ENCODE data around the gene PSMD13. TPM values are rescaled to one million over a fixed set of nuclear protein-coding genes. Genes with fewer than 3 reads are reported as not detected.

PSMD13 gene
- total RNA-seq, 1 experiment from 2014 or later: 141 TPM

- DNase-seq: no peak
- H3K79me1 ChIP-seq (ENCODE audit: insufficient read depth, low read depth, low read length, poor library complexity, severe bottlenecking): no peaks in the 10 kb centered on the region
- H2AK5ac ChIP-seq (ENCODE audit: insufficient read length, low read length): no peak overlapping the region
- H4K5ac ChIP-seq (ENCODE audit: insufficient read length, low read depth, low read length): no peak overlapping the region
- no peaks in the 10 kb centered on the region for H3K4me1 ChIP-seq (ENCODE audit: insufficient read depth, low read length)
- no peak overlapping the region for H2BK12ac ChIP-seq (ENCODE audit: insufficient read length, low read depth, low read length)
- H4K20me1 ChIP-seq (ENCODE audit: control insufficient read depth, insufficient read depth, insufficient read length): no peaks in the 10 kb centered on the region
- H3K4ac ChIP-seq (ENCODE audit: low read depth, low read length): no peak overlapping the region
- H4K8ac ChIP-seq (replicated peaks; ENCODE audit: insufficient read length, low read depth, low read length): no peak overlapping the region
- no peak overlapping the region for H4K91ac ChIP-seq (ENCODE audit: insufficient read length, low read depth, low read length)
- Mint-ChIP-seq H3K4me1 (no peaks in the 10 kb centered on the region), H3K9me3 (no peaks in the 10 kb centered on the region), H3K36me3 (ENCODE audit: insufficient read depth in 1 of 3, low read depth in 3 of 3) (peaks cover 0 to 12% (median 5%) of the 10 kb centered on the region in 3 experiments; a peak in 4 of 7 replicates), H3K27ac (no peak overlapping the region), H3K4me3 (no peak overlapping the region), H3K27me3 (ENCODE audit: low read depth) (peaks cover 1% of the 10 kb centered on the region; the same call in 1 of the 2 replicates)
- H3K79me2 ChIP-seq (ENCODE audit: insufficient read depth, low read length): no peaks in the 10 kb centered on the region
- H3K14ac ChIP-seq (ENCODE audit: insufficient read depth, low read length): no peak overlapping the region
- no peak overlapping the region for H3K9ac ChIP-seq (ENCODE audit: extremely low read depth, insufficient read length, low read length)
- H3K9me3 ChIP-seq (ENCODE audit: control insufficient read depth, low read depth, low read length): no peaks in the 10 kb centered on the region
- no peak overlapping the region for H2BK15ac ChIP-seq (ENCODE audit: low read depth, low read length)
- no peak overlapping the region for H3K23ac ChIP-seq (ENCODE audit: insufficient read length, low read depth, low read length)
- no CpG with 5 or more reads among the region's 7 CpGs for WGBS (ENCODE audit: extremely low coverage, insufficient read length, low lambda C conversion rate)
- no peak overlapping the region for H2BK20ac ChIP-seq (ENCODE audit: low read depth, low read length, poor library complexity, severe bottlenecking)
- no peak for TF ChIP-seq CTCF (conservative IDR thresholded peaks at IDR 0.05)
- no peaks in the 10 kb centered on the region for H3K27me3 ChIP-seq (ENCODE audit: insufficient read depth, low read length)
- no peak overlapping the region for H3K4me2 ChIP-seq (ENCODE audit: insufficient read depth, insufficient read length, low read length)
- H3K18ac ChIP-seq (ENCODE audit: insufficient read length, low read depth, low read length): no peak overlapping the region
- H3K23me2 ChIP-seq (ENCODE audit: insufficient read length, low read depth, low read length, poor library complexity, severe bottlenecking): no peaks in the 10 kb centered on the region
- no peak overlapping the region for H2AFZ ChIP-seq (ENCODE audit: low read length)
- H2BK5ac ChIP-seq (ENCODE audit: insufficient read length, low read length): no peak overlapping the region
- no peak overlapping the region for H3T11ph ChIP-seq (ENCODE audit: low read length)
- no peak overlapping the region for H2BK120ac ChIP-seq (ENCODE audit: low read depth, low read length, poor library complexity, severe bottlenecking)
- H3K27ac ChIP-seq (ENCODE audit: insufficient read length, low read depth, low read length): no peak overlapping the region
- H3K56ac ChIP-seq (ENCODE audit: insufficient read length, low read depth, low read length): no peak overlapping the region
These were observed 15.2 kb upstream of the PSMD13 start for GRCh38 chr11:221539-221938.

Measured in H9 (cell line).